Measurements from ENCODE around the gene CDK5RAP3.

The CDK5RAP3 gene

GRCh38 chr17:48030531-48030930, 59.6 kb downstream of the CDK5RAP3 start:
- peak; percentile 56 for DNase-seq (ENCODE audit: low read depth)
- no peak overlapping the region for H3K4me3 ChIP-seq (ENCODE audit: low read length)
- TF ChIP-seq CTCF (conservative IDR thresholded peaks at IDR 0.05; ENCODE audit: low read length): no peak
